GM19193 (cell line): ENCODE results near the gene RAB4A.

Experiments
- POLR2A ChIP-seq: IDR thresholded peaks from 4 replicates; pipeline ENCODE4 v1.6.1; 2011; ENCODE audit not compliant: insufficient read depth, insufficient read length; ENCODE audit errors: extremely low read depth

Gene RAB4A

GRCh38 chr1:229296541-229296941 is 25.6 kb downstream of the RAB4A start:
- no peak for TF ChIP-seq POLR2A

GRCh38 chr1:229297746-229298145 is 26.8 kb downstream of the RAB4A start:
- no peak for TF ChIP-seq POLR2A

- TF ChIP-seq POLR2A, result no peak
These were observed 27.5 kb downstream of the RAB4A start for GRCh38 chr1:229298420-229298819.

- no peak for TF ChIP-seq POLR2A
These were observed 28.1 kb downstream of the RAB4A start for GRCh38 chr1:229298887-229299503.

GRCh38 chr1:229300099-229300757 is 29.3 kb downstream of the RAB4A start:
- TF ChIP-seq POLR2A, result no peak

GRCh38 chr1:229302740-229303139 is 31.8 kb downstream of the RAB4A start:
- no peak for TF ChIP-seq POLR2A

- no peak for TF ChIP-seq POLR2A
These were observed 32.9 kb downstream of the RAB4A start for GRCh38 chr1:229303855-229304254.

GRCh38 chr1:229305392-229305791 is 34.5 kb downstream of the RAB4A start:
- no peak for TF ChIP-seq POLR2A

- TF ChIP-seq POLR2A, result no peak
These were observed 38.2 kb downstream of the RAB4A start for GRCh38 chr1:229309074-229309473.

- no peak for TF ChIP-seq POLR2A
These were observed 38.8 kb downstream of the RAB4A start for GRCh38 chr1:229309684-229310083.

GRCh38 chr1:229310833-229311232 is 39.9 kb downstream of the RAB4A start:
- TF ChIP-seq POLR2A, result no peak

- TF ChIP-seq POLR2A, result no peak
These were observed 45.3 kb downstream of the RAB4A start for GRCh38 chr1:229316166-229316565.

GRCh38 chr1:229318056-229318455 is 47.1 kb downstream of the RAB4A start:
- TF ChIP-seq POLR2A, result no peak

GRCh38 chr1:229319487-229319886 is 48.6 kb downstream of the RAB4A start:
- no peak for TF ChIP-seq POLR2A

- TF ChIP-seq POLR2A, result no peak
These were observed 52.3 kb downstream of the RAB4A start for GRCh38 chr1:229323201-229323600.

GRCh38 chr1:229323885-229324553 is 53.1 kb downstream of the RAB4A start:
- TF ChIP-seq POLR2A, result no peak

GRCh38 chr1:229325401-229325800 is 54.5 kb downstream of the RAB4A start:
- TF ChIP-seq POLR2A, result no peak

GRCh38 chr1:229325853-229326487 is 55.1 kb downstream of the RAB4A start:
- no peak for TF ChIP-seq POLR2A
